HG02610 (cell line): Measurements from ENCODE around the gene UTRN.
A peak's percentile ranks its signal among the peaks of the same experiment; 100 is the strongest.

Experiments used
- ATAC-seq: cut with Tn5 transposase; IDR thresholded peaks from one replicate; pipeline ENCODE4 v1.9.1; 2021; ENCODE audit warnings: mild to moderate bottlenecking, moderate library complexity; ENCODE audit not compliant: unreplicated experiment

The UTRN gene

DNA sequence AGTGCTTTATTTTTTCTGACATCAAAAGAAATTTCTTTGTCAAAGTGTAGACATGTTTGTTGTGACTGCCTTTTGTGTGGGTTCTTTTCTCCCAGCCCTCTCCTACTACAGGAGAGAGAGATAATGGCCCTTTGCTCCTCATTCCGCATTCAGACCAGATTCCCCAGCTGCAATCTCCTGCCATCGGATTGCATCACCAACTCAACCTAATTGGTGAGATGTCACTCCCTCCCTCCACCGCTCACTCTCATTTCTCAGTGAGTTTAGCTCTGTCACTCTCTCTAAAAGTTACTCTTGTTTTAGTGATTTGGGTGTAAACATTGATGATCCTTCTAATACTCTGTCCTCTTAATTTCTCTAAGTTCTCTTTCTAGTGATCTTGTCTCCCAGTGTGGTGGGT is 22.7 kb downstream of the UTRN start:
- ATAC-seq: no peak

DNA sequence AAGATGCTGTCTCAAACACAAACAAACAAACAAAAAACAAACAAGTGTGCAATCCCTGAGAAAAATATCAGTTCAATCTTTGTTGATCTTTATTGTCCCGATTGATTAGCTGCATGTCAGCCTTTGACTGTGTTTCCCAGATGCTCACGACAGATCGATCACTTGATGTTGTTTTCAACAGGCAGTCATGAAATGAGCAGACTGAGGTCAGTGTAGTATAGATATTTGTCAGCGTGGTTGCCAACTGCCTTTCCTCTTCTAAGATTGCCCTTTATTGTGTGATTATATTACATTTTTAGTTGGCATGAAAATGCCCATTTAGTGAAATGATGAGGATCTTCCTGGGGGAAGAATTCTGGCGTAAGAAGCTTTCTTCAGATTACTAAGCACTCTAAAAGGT is 25.6 kb downstream of the UTRN start:
- ATAC-seq: peak; percentile 56

DNA sequence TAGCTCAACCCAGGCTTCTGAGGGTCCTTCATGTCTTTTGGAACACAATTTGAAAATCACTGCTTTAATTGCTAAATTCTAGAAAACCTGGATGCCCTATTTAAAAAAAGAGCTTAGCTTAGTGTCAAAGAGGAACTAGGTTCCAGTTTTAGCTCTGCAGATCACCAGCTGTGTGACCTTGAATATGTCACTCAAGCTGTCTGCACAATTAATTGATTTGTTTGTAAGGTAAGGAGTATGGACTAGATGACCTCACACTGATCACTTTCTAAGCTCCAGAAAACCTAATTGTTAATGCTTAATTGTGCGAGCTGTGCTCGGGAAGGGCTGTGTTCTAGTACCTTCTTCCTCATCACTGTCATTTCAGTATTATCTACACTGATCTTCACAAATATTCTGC is 26.2 kb downstream of the UTRN start:
- ATAC-seq: no peak

DNA sequence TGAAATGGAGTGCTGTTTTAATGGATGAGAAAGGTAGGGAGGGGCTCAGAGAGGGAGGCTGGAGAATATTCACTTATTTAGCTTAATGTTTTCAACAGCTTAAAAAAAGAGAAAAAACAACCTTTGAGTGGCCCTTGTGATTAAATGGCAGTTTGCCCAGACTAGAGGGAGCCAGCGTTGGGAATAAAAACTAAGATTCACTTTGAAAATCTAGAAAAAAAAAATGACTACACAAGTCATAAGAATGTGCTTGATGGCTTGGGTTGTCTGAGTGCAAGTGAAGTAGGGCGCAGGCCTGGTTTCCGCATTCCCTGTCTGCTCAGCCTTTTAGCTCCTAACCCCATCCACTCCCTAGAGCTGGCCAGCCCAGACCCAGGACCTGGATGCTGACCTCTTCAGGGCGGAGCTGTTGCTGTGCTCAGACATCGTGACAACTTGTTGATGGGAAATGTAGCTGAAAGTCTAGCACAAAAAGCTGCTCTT is 28.9 kb downstream of the UTRN start:
- no peak for ATAC-seq

DNA sequence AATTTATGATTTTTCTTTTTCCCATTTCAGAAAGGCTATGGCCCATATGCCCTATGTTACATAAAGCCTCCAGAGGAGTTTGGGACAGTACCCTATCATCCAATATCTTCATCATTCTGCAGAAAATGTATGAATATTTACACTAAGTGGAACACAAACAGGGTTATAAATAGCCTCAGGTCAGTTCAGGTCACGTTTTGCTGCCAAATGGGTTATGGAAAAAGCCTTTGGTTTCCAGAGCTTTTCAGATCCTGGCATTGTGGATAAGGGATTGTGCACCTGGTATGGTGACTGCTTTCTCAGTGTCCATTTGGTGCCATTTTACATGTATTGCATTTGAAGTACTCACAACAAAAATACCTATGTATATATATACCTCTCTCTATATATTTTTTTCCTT is 29.4 kb downstream of the UTRN start:
- no peak for ATAC-seq

DNA sequence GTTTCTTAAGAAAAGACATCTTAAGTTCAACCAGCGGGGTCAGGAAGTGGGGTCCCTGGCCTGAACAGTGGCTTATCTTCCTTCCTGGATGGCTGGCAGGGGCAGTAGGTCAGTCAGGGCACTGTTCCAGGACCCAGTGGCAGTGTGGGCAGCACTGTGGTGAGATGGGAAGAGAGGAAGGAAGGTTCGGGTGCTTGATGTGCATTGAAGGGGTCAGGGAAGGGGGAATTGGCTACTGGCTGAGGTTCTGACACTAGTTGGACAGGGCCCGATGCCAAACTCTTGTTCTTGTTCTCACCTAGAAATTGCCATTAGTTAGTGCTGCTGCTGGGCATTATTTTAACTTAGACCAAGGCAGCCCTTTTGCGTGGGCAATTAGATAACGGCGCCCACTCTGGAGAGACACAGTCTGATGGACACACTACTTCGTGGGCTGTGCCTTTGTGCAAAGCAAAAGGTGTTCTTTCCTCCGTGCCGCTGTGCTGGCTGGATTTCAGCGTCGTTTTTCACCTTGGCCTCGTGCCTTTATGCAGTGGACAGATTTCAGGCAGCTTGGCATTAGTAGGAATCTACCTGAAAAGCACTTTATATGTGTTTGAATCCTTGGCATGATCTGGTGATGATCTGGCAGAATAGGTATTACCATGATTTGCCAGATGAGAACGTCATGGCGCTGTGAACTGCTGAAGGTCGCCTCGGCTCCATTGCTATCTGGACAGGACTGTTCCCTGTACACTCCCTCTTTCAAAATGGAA is 30.3 kb downstream of the UTRN start:
- no peak for ATAC-seq

GRCh38 chr6:144315981-144316861 is 31.1 kb downstream of the UTRN start:
- ATAC-seq: no peak

DNA sequence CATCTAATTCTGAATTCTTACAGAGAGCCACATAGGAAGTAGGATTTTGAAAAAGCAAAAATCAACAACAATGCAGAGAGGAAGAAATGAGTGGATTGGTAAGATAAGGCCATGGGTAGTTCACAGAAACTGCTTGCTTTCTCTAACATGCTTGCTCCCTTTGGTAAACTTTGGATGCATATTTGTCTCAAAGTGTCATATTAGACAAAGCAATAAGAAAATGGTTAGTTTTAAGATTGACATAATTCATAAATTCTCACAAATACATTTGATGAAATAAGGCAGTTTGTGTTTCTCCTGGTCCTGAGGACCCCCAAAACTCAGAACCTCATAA is 31.7 kb downstream of the UTRN start:
- no peak for ATAC-seq

- no peak for ATAC-seq
These were observed 32.6 kb downstream of the UTRN start for GRCh38 chr6:144317736-144318135.

DNA sequence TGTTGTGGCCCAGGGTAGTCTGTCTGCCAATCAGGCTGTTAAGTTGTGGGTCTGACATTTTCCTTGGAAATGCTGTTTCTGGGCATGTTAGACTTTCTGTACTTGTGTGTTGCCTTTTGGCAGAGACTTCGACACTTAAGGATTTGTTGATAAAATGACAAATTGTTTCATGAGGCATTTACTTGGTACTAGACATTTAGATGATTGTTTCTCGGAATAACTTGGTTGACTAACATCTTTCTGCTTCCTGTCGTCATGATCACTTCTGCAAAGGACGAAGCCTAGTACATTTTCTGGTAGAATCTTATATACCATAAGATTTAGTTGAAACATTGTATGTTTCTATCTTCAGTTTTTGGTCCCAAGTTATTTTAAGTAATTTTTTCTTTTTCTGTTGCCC is 34.1 kb downstream of the UTRN start:
- ATAC-seq: no peak

DNA sequence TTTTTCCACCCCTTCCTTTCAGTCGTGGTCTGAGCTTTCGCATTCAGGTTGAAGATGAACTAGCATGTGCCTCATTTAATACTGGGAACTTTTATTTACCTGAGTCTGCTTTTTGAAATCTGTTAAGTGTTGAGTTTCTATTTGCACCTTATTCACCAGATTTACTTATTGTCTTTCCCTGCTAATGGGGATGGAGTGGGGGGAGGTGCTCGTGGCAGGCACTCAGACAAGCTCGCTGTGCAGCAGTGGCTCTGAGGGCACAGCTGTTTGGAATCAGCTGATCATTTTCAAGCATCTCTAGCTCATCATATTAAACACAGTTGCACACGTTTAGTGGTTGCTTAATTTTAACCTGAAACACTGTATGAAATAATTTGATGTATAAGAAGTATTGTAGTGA is 35.6 kb downstream of the UTRN start:
- no peak for ATAC-seq

GRCh38 chr6:144321839-144322591 is 36.9 kb downstream of the UTRN start:
- ATAC-seq: no peak

DNA sequence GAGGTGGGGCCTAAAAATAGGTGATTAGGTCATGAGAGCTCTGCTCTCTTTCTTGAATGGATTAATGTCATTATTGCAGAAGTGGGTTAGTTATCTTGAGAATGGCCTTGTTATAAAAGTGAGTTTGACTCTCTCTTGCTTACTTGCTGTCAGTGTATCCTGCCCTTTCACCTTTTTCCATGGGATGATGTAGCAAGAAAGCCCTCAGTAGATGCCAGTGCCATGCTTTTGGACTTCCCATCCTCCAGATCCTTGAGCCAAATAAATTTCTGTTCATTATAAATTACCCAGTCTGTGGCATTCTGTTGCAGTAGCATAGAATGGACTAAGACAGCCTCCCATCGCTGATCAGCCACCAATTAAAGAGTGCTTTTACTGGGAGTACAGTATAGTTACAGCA is 40.1 kb downstream of the UTRN start:
- no peak for ATAC-seq

GRCh38 chr6:144326393-144326792 is 41.3 kb downstream of the UTRN start:
- no peak for ATAC-seq

- no peak for ATAC-seq
These were observed 41.9 kb downstream of the UTRN start for GRCh38 chr6:144327081-144327480.

GRCh38 chr6:144330017-144330987 is 45.2 kb downstream of the UTRN start:
- ATAC-seq: no peak

DNA sequence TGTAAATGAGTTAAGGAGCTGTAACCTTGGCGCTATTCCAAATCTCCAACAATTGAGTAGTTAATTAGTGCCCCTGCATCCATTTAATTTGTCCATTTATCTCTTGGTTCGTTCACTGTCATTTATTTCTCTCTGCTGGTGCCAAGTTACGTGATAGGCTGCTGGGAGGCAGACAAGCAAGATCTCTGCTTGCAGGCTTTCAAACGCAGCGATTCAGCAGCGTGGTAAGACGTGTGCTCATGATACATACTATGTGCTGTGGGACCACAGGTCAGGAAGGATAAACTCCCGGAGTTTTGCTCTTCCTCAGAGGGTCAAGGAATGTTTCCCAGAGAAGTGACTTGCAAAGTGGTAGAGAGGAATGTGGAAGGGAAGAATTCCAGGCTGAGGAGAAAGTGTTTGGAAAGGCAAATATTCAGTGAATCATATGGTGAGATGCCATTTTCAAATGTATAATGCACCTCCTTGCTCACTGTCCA is 46.4 kb downstream of the UTRN start:
- no peak for ATAC-seq

GRCh38 chr6:144332177-144332576 is 47.0 kb downstream of the UTRN start:
- ATAC-seq: no peak

GRCh38 chr6:144334150-144334708 is 49.1 kb downstream of the UTRN start:
- peak; percentile 39 for ATAC-seq
